Brain microvascular endothelial cell (primary cell): Measurements from ENCODE around the gene ARHGAP15.

Experiments
- DNase-seq: peaks from one replicate; pipeline ENCODE4 v3.0.0-alpha.2; 2020
- H3K27ac ChIP-seq: fragments of 250-450 bp; sonication (Bioruptor Pico); 2 replicates; pipeline ENCODE4 v1.5.1; 2020; ENCODE audit warnings: mild to moderate bottlenecking, moderate library complexity
- H3K27me3 ChIP-seq: fragments of 250-450 bp; sonication (Bioruptor Pico); replicated peaks from 2 replicates; pipeline ENCODE4 v1.5.1; 2020; ENCODE audit warnings: mild to moderate bottlenecking
- H3K36me3 ChIP-seq: fragments of 250-450 bp; sonication (Bioruptor Pico); replicated peaks from 2 replicates; pipeline ENCODE4 v1.5.1; 2020; ENCODE audit warnings: mild to moderate bottlenecking
- H3K4me3 ChIP-seq: 2 replicates; pipeline ENCODE4 v1.5.1; 2011; ENCODE audit warnings: low read depth, mild to moderate bottlenecking, control low read depth, low read length, moderate library complexity
- CTCF ChIP-seq: IDR thresholded peaks from 2 replicates; pipeline ENCODE4 v1.5.1; 2011; ENCODE audit warnings: low read depth, mild to moderate bottlenecking, moderate library complexity, low read length, control low read depth, inconsistent platforms; ENCODE audit errors: missing control alignments
- in situ Hi-C: cut with HindIII; loops from 2 replicates; pipeline ENCODE4 v1.10.0; 2017; ENCODE audit warnings: low sequenced_read_pairs, low pct_ligation_motif_present

ARHGAP15 gene

DNA sequence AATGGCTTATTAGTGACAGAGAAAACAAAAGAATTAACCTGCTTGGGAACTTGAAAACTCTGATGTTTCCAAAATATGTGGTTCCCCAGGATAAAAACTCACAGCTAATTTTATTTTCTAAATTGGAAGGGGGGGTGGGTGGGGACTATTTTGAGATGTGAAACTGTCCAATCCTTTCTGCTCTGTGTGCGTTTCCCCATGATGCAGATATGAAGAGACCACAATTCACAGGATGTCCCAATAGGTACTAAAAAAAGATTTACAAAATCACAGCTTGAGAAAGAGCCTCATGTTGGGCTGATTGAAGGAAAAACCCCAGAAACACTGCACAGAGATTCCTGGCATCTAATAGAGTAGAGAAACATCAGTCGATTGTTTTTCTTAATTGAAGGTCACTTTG, 273.2 kb downstream of the ARHGAP15 start:
- no peak overlapping the region for H3K27ac ChIP-seq
- no peak for DNase-seq
- in situ Hi-C loops: no loop called here
- H3K36me3 ChIP-seq: no peaks in the 10 kb centered on the region
- no peak for TF ChIP-seq CTCF
- H3K4me3 ChIP-seq: no peak overlapping the region
- H3K27me3 ChIP-seq: no peaks in the 10 kb centered on the region

GRCh38 chr2:143410082-143410897, 281.1 kb downstream of the ARHGAP15 start:
- no peak overlapping the region for H3K27ac ChIP-seq
- no peak overlapping the region for H3K4me3 ChIP-seq
- no peak for TF ChIP-seq CTCF
- DNase-seq: no peak
- H3K36me3 ChIP-seq: no peaks in the 10 kb centered on the region
- in situ Hi-C loops: no loop called here
- H3K27me3 ChIP-seq: no peaks in the 10 kb centered on the region

GRCh38 chr2:143415571-143415970, 286.4 kb downstream of the ARHGAP15 start:
- no peak for DNase-seq
- Histone ChIP-seq H3K36me3 (no peaks in the 10 kb centered on the region), H3K4me3 (no peak overlapping the region), H3K27ac (no peak overlapping the region), H3K27me3 (no peaks in the 10 kb centered on the region)
- TF ChIP-seq CTCF: no peak
- in situ Hi-C loops: no loop called here

DNA sequence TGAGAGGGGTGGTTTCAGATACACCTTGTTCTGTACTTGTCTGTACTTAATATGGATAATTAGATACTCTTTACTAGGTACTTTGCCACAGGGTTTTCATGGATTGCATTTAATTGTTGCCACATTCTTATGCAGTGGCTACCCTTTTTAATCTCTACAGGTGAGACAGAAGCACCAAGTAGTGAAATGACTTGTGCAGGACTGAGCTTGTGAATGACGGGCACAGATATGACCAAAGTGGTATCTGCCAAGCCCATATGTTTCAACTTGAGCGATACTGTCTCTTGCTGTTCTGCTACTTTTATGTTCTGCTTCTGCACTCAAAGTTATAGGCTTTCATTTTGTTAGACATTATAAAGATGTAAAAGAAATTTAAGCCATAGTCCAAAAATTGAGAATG, 288.2 kb downstream of the ARHGAP15 start:
- H3K36me3 ChIP-seq: no peaks in the 10 kb centered on the region
- H3K4me3 ChIP-seq: no peak overlapping the region
- in situ Hi-C loops: no loop called here
- no peak for DNase-seq
- H3K27me3 ChIP-seq: no peaks in the 10 kb centered on the region
- H3K27ac ChIP-seq: no peak overlapping the region
- TF ChIP-seq CTCF: no peak

- no peak overlapping the region for H3K27ac ChIP-seq
- in situ Hi-C loops: no loop called here
- TF ChIP-seq CTCF: no peak
- H3K36me3 ChIP-seq: no peaks in the 10 kb centered on the region
- H3K4me3 ChIP-seq: no peak overlapping the region
- no peaks in the 10 kb centered on the region for H3K27me3 ChIP-seq
- DNase-seq: no peak
Measured at GRCh38 chr2:143420313-143420712, 291.1 kb downstream of the ARHGAP15 start.

- no peak for DNase-seq
- Histone ChIP-seq H3K27ac (no peak overlapping the region), H3K36me3 (no peaks in the 10 kb centered on the region), H3K27me3 (no peaks in the 10 kb centered on the region), H3K4me3 (no peak overlapping the region)
- no peak for TF ChIP-seq CTCF
- in situ Hi-C loops: no loop called here
Measured at GRCh38 chr2:143422681-143423080, 293.5 kb downstream of the ARHGAP15 start.
